ENCODE measurements around the gene CD200.

The CD200 gene

DNA sequence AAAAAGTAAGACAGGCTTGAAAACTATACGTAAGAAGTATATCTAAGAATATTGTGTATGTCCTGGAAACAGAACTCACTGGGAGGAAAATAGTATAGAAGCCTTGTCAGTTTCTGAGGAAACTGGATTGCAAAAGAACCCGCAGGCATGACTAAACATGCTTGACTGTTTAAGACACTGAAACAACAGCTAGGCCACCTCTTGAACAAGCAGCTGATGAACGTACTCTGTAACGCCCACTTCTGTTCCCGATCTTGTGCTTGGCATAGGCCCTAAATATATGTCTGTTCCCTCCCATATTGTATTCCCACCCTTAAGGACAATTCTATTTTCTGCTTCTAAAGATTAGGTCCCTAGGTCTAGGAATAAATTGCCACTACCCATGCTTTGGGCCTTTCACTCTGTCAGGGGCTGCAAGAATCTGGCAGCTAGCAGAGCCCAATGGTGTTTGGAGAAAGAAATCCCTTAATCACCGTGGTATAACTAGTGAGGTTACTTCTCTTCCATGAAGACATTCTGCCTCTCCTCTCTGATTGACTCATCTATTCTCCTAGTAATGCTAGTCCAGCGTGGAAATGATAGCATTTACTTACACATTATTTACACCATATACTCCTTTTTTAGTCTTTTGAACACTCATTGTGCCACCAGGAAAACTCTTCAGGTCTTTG, 46.2 kb downstream of the CD200 start:
- no peaks in the 10 kb centered on the region for H3K27me3 Mint-ChIP-seq
- peaks cover 1% of the 10 kb centered on the region for H3K9me3 Mint-ChIP-seq
- H3K4me3 Mint-ChIP-seq: no peak overlapping the region
- H3K27ac Mint-ChIP-seq: no peak overlapping the region
- DNase-seq: no peak
- H3K4me1 Mint-ChIP-seq (ENCODE audit: low read depth): peaks cover 47% of the 10 kb centered on the region
- H3K36me3 Mint-ChIP-seq (ENCODE audit: low read depth): no peaks in the 10 kb centered on the region

DNA sequence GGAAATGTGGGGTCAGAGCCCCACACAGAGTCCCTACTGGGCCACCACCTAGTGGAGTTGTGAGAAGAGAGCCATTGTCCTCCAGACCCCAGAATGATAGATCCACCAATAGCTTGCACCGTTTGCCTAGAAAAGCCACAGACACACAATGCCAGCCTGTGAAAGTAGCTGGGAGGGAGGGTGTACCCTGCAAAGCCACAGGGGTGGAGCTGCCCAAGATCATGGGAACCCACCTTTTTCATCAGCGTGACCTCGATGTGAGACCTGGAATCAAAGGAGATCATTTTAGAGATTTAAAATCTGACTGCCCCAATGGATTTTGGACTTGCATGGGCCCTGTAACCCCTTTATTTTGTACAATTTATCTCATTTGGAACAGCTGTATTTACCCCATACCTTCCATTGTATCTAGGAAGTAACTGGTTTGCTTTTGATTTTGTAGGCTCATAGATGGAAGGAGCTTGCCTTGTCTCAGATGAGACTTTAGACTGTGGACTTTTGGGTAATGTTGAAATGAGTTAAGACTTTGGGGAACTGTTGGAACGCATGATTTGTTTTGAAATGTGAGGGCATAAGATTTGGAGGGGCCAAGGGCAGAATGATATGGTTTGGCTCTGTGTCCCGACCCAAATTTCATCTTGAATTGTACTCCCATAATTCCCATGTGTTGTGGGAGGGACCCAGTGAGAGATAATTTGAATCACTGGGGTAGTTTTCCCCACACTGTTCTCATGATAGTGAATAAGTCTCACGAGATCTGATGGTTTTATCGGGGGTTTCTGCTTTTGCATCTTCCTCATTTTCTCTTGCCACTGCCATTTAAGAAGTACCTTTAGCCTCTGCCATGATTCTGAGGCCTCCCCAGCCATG, 49.0 kb downstream of the CD200 start:
- Mint-ChIP-seq H3K9me3 (no peaks in the 10 kb centered on the region), H3K36me3 (ENCODE audit: low read depth) (no peaks in the 10 kb centered on the region), H3K27me3 (no peaks in the 10 kb centered on the region), H3K4me3 (no peak overlapping the region), H3K27ac (peak overlapping the region; percentile 2), H3K4me1 (ENCODE audit: low read depth) (peaks cover 49% of the 10 kb centered on the region)
- no peak for DNase-seq

DNA sequence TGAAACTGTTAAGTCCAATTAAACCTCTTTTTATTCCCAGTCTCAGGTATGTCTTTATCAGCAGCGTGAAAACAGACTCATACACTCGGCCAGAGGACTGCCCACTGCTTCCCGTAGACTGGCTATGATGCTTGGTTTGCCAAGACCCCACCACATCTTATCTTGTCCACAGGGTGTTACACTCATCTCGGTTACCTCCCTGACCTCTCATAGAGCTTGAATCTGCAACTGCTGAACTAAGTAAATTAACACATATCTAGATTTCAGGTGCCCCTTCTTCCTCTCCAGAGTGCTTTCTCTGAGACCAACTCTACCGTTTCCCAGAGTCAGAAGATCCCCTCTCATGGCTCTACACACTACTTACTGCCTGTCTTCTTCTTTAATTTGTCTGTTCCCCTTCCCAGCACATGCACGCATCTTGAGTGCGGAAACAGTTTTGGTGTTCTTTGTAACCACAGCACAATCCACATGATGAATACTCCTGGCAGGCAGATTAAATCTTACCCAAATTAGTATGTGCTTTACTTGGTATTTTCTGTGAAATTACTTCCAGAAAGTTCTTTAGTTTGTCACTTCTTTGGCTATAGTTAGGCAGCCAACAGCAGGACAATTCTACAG, 49.7 kb downstream of the CD200 start:
- Mint-ChIP-seq H3K27ac (peak overlapping the region; percentile 2), H3K36me3 (ENCODE audit: low read depth) (no peaks in the 10 kb centered on the region), H3K9me3 (no peaks in the 10 kb centered on the region), H3K4me1 (ENCODE audit: low read depth) (peaks cover 42% of the 10 kb centered on the region), H3K27me3 (no peaks in the 10 kb centered on the region), H3K4me3 (no peak overlapping the region)
- no peak for DNase-seq

DNA sequence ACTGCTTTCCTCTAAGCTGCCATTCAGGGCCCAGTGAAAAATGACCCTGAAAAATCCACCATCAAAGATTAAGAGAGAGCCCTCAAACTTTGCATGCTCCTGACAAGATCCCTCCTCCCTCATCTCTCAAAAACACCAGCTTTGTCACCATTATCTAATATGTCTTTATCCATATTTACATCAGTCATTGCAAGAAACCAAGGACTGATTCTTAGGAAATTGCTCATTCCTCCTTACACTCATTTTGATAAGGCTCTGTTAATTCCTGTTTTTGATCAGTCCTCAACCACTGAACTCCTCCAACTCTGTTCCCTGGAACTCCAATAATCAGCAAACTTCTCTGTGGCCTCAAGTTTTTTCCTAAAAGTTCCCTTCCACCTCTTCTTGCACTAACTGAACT, 51.8 kb downstream of the CD200 start:
- no peak overlapping the region for H3K4me3 Mint-ChIP-seq
- no peaks in the 10 kb centered on the region for H3K36me3 Mint-ChIP-seq (ENCODE audit: low read depth)

DNA sequence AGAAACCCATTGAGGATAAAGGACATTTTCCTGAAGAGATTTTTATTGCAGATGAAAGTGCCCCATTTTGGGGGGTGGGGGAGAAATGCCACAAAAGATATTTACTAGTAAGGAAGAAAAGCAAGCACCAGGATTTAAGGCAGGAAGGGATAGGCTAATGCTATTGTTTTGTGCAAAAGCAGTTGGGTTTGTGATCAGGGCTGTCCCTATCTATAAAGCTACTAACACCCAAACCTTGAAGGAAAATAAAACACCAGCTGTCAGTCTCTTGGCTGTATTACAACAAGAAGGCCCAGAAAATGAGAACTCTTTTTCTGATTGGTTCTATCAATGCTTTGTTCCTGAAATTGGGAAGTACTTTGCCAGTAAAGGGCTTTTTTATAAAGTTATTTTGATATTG, 56.0 kb downstream of the CD200 start:
- H3K27ac Mint-ChIP-seq: no peak overlapping the region
- peaks cover 58% of the 10 kb centered on the region for H3K4me1 Mint-ChIP-seq (ENCODE audit: low read depth)
- no peaks in the 10 kb centered on the region for H3K27me3 Mint-ChIP-seq
- H3K9me3 Mint-ChIP-seq: peaks cover 10% of the 10 kb centered on the region
- no peaks in the 10 kb centered on the region for H3K36me3 Mint-ChIP-seq (ENCODE audit: low read depth)
- DNase-seq: no peak
- H3K4me3 Mint-ChIP-seq: no peak overlapping the region

More for the DNA sequence above, 51.8 kb downstream of the CD200 start:
- Mint-ChIP-seq H3K27ac (peak overlapping the region; percentile 30), H3K27me3 (no peaks in the 10 kb centered on the region), H3K4me1 (ENCODE audit: low read depth) (peaks cover 44% of the 10 kb centered on the region), H3K9me3 (no peaks in the 10 kb centered on the region)
- DNase-seq: no peak

DNA sequence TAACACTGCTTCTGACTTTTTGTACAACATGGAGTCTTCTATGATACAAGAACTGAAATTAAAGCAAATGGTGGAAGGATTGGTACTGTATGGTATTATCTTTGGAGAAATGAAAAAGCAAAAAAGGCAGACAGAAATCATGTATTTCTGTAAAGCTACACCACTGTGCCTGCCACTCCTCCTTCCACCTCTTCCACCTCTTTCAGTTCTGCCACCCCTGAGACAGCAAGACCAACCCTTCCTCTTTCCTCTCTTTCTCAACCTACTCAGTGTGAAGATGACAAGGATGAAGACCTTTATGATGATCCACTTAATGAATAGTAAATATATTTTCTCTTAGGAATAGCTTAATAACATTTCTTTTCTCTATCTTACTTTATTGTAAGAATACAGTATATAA, 57.0 kb downstream of the CD200 start:
- H3K9me3 Mint-ChIP-seq: peaks cover 10% of the 10 kb centered on the region
- no peak overlapping the region for H3K4me3 Mint-ChIP-seq
- no peak for DNase-seq
- H3K36me3 Mint-ChIP-seq (ENCODE audit: low read depth): no peaks in the 10 kb centered on the region
- no peaks in the 10 kb centered on the region for H3K27me3 Mint-ChIP-seq
- no peak overlapping the region for H3K27ac Mint-ChIP-seq
- H3K4me1 Mint-ChIP-seq (ENCODE audit: low read depth): peaks cover 55% of the 10 kb centered on the region

DNA sequence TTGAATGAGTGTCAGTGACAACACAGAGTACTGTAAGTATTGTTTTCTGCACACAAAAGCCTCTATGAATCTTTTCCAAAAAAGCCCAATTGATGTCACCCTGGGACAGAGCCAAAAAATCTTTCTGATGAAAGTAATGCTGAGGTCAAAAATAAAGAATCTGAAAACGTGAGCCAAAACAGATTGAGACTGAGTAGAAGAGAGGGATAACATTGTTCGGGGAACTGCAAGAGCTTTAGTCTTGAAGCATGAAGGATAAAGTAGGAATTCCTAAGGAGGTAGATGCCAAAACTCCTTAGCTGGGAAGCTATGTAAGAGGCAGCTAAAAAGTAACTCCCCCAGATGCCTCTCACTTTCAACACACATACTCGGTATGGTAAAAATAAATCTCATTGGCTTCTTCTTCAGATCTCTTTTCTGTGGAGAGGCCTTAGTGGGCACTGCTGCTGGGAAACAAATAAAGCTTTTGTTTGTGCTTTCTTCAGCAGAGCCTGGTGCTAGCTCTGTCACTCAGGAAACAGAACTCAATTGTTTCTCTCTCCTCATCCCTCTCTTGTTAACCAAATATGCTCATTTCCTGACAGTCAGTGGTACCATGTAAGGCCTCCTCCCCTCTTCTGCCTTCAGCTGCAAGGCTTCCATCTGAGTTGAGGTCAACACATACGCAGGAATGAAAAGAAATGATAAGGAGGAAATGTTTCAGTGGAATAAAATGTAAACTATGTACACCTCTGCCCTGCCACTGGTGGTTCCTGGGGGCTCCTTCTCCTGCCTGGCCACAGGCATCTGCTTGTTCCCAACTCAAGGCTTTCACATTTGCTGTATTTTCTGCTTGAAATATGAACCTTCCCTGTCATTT, 58.1 kb downstream of the CD200 start:
- Mint-ChIP-seq H3K4me3 (no peak overlapping the region), H3K36me3 (ENCODE audit: low read depth) (no peaks in the 10 kb centered on the region), H3K9me3 (peaks cover 10% of the 10 kb centered on the region), H3K4me1 (ENCODE audit: low read depth) (peaks cover 52% of the 10 kb centered on the region), H3K27ac (peak overlapping the region; percentile 54), H3K27me3 (no peaks in the 10 kb centered on the region)
- no peak for DNase-seq

DNA sequence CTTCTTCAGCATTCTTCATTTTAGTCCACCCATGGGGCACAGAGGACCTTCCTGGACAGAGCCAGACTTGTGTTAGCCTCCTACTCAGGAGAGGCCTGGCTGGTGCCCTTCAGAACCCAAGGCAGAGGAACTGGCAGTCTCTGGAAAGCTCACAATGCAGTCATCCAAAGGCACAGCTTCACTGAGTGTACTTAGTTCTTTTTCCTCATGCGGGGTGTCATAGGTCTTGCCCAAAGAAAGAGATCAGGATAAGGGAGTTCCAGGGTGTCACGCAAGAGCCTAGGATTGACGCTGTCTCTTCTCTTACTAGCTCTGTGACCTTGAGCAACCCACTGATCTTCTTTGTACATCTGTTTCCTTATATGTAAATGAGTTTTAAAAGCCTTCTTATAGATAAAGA, 58.7 kb downstream of the CD200 start:
- Mint-ChIP-seq H3K4me3 (no peak overlapping the region), H3K4me1 (ENCODE audit: low read depth) (peaks cover 52% of the 10 kb centered on the region), H3K27me3 (no peaks in the 10 kb centered on the region), H3K9me3 (peaks cover 10% of the 10 kb centered on the region), H3K27ac (peak overlapping the region; percentile 54), H3K36me3 (ENCODE audit: low read depth) (no peaks in the 10 kb centered on the region)
- no peak for DNase-seq

DNA sequence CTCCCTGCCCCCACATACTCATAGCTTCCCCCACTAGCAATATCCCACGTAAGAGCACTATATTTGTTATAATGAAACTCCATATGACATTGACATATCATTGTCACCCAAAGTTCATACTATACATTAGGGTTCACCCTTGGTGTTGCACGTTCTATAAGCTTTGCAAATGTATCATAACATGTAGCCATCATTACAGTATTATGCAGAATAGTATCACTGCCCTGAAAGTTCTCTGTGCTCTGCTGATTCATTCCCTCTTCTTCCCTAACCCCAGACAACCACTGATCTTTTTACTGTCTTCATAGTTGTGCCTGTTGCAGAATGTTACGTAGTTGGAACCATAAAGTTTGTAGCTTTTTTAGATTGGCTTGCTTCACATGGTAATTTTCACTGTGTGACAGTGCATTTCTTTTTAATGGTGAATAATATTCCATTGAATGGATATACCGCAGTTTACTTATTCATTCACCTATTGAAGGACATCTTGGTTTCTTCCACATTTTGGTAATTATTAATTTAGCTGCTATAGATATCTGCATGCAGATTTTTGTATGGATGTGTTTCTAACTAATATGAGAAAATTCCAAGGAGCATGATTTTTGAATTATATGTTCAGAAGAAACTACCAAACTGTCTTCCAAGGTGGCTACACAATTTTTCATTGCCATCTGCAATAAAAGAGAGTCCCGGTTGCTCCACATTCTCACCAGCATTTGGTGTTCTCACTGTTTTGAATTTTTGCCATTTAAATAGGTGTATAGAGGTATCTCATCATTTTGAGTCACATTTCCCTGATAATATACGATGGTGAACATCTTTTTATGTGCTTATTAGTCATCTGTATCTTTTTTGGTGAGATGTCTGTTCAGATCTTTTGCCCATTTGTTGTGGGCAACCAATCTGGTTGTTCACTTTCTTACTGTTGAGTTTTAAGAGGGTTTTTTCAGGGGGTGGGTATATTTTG, 59.7 kb downstream of the CD200 start:
- H3K27ac Mint-ChIP-seq: peak overlapping the region; percentile 56
- H3K9me3 Mint-ChIP-seq: peaks cover 10% of the 10 kb centered on the region
- no peaks in the 10 kb centered on the region for H3K36me3 Mint-ChIP-seq (ENCODE audit: low read depth)
- no peak for DNase-seq
- H3K4me3 Mint-ChIP-seq: no peak overlapping the region
- peaks cover 54% of the 10 kb centered on the region for H3K4me1 Mint-ChIP-seq (ENCODE audit: low read depth)
- H3K27me3 Mint-ChIP-seq: no peaks in the 10 kb centered on the region

DNA sequence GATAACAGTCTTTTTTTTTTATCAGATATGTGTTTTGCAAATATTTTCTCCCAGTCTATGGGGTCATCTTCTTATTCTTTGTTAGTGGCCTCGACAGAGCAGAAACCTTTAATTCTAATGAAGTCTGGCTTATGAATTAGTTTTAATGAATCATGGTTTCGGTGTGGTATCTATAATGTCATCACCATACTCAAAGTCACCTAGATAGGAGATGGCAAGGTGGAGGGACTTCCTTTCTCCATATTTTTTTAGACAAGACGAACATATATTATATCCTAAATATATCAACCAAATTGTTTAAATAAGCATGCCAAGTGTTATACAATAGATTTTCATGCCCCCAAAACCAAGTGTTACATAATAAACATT, 60.4 kb downstream of the CD200 start:
- no peaks in the 10 kb centered on the region for H3K36me3 Mint-ChIP-seq (ENCODE audit: low read depth)
- peak overlapping the region; percentile 56 for H3K27ac Mint-ChIP-seq
- peaks cover 54% of the 10 kb centered on the region for H3K4me1 Mint-ChIP-seq (ENCODE audit: low read depth)
- no peak overlapping the region for H3K4me3 Mint-ChIP-seq
- no peaks in the 10 kb centered on the region for H3K27me3 Mint-ChIP-seq
- H3K9me3 Mint-ChIP-seq: peaks cover 10% of the 10 kb centered on the region
- DNase-seq: no peak

DNA sequence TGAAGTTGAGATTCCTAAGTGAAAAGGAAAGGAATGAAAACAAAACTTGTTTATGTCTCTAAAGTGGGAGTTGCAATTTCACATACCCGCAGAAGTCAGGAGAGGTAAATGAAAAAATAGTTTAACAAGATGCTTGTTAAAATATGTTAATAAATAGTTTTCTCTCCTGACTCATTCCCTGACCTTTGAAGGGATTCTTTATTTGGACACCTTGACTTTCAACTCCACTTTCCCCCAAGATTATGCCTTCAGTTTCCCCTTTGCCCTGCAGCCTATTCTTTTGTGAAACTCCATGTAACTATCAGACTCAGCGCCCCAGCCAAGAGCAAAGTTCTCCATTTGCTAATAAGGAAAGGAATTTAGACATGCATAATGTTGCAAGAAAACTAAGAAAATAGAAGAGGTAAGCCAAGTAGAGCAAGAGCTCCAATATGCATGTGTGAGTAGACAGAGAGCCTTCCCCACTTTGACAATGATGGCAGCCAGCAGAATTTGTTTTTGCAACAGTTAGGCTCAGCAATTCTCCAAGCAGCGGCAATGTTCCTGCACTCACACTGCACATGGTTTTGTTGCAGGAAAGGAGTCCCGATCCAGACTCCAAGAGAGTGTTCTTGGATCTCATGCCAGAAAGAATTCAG, 61.2 kb downstream of the CD200 start:
- Mint-ChIP-seq H3K4me1 (ENCODE audit: low read depth) (peaks cover 48% of the 10 kb centered on the region), H3K36me3 (ENCODE audit: low read depth) (no peaks in the 10 kb centered on the region), H3K27ac (no peak overlapping the region), H3K9me3 (peaks cover 10% of the 10 kb centered on the region), H3K27me3 (no peaks in the 10 kb centered on the region), H3K4me3 (no peak overlapping the region)
- no peak for DNase-seq

DNA sequence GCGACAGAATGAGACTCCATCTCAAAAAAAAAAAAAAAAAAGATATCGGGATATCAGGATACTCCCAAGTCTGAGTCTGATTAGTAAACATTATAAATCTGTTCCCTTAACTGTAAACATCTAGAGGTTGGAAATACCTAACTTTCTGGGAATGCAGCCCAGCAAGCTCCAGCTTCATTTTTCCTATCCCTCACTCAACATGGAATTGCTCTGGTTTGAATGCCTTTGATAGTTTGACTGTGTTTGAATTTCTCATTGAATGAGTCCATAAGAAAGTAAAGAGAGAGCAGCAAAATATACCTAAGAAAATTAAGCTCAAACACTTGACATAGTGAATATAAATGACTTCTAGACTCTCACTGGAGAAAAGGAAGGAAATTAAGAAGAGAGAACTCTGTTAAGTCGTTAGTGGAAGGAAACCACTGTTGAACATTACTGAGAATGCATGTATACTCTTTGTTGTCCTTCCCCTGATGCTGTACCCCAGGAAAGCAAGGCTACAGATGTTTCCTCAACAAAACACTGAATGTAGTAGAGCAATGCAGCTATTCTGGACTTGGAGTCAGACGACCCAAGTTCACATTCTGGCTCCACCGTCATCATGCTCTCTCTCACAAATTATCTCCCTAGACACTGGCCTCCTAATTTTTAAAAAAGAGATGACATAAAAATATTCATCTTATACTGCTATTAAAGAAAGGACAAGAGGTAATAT, 62.4 kb downstream of the CD200 start:
- H3K4me3 Mint-ChIP-seq: no peak overlapping the region
- H3K27ac Mint-ChIP-seq: no peak overlapping the region
- no peaks in the 10 kb centered on the region for H3K36me3 Mint-ChIP-seq (ENCODE audit: low read depth)
- H3K27me3 Mint-ChIP-seq: no peaks in the 10 kb centered on the region
- peaks cover 10% of the 10 kb centered on the region for H3K9me3 Mint-ChIP-seq
- no peak for DNase-seq
- H3K4me1 Mint-ChIP-seq (ENCODE audit: low read depth): peaks cover 40% of the 10 kb centered on the region

DNA sequence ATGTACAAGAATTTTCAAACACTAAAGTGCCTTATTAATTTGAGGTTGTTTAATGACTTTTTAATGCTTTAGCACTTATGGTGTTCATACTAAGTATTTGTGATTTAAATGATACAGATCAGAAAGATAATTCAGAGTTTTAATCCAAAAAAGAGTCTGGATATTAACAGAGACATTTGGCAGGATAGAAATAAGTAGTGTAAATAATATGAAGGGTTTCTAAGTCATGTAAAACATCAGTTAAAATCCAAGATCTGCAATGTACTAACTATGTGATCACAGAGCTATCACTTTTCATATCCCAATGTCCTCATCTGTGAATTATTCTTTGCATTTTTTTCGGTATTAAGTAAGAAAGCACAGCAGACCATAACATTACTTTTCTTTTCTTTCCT, 62.9 kb downstream of the CD200 start:
- Mint-ChIP-seq H3K4me1 (ENCODE audit: low read depth) (peaks cover 36% of the 10 kb centered on the region), H3K4me3 (no peak overlapping the region), H3K27ac (no peak overlapping the region), H3K36me3 (ENCODE audit: low read depth) (no peaks in the 10 kb centered on the region), H3K9me3 (peaks cover 10% of the 10 kb centered on the region), H3K27me3 (no peaks in the 10 kb centered on the region)
- no peak for DNase-seq
